Body of pancreas (tissue), 4 donors: ENCODE results near the gene D2HGDH.
"Not testable (repeated sequence)": the region's sequence is repeated elsewhere in the genome, so short reads cannot be mapped to it uniquely, and the experiment has no call there.

Experiments used
- POLR2A ChIP-seq, 3 donors: fragments of 450-650 bp; IDR thresholded peaks; one replicate each; pipeline ENCODE4 v1.6.1; 2016; ENCODE audit warnings: antibody characterized with exemption in 3 of 3, mild to moderate bottlenecking in 2 of 3
- TF ChIP-seq, protein P1 (sequence below), 7 experiments: fragments of 450-650 bp in 4 of 7; fragments of 200-600 bp in 3 of 7; sonication (generic) in 3 of 7; IDR thresholded peaks; one replicate each; pipeline ENCODE4 v1.5.1; 2016 to 2019; ENCODE audit warnings: antibody characterized with exemption in 7 of 7

- TF ChIP-seq, protein P1, sequence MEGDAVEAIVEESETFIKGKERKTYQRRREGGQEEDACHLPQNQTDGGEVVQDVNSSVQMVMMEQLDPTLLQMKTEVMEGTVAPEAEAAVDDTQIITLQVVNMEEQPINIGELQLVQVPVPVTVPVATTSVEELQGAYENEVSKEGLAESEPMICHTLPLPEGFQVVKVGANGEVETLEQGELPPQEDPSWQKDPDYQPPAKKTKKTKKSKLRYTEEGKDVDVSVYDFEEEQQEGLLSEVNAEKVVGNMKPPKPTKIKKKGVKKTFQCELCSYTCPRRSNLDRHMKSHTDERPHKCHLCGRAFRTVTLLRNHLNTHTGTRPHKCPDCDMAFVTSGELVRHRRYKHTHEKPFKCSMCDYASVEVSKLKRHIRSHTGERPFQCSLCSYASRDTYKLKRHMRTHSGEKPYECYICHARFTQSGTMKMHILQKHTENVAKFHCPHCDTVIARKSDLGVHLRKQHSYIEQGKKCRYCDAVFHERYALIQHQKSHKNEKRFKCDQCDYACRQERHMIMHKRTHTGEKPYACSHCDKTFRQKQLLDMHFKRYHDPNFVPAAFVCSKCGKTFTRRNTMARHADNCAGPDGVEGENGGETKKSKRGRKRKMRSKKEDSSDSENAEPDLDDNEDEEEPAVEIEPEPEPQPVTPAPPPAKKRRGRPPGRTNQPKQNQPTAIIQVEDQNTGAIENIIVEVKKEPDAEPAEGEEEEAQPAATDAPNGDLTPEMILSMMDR (IDR thresholded peaks at IDR 0.05), result not testable (repeated sequence)
- not testable (repeated sequence) for TF ChIP-seq POLR2A (IDR thresholded peaks at IDR 0.05)
These were observed 8.6 kb downstream of the D2HGDH start for GRCh38 chr2:241743008-241743407.
